Inflammatory macrophage treated with lipopolysaccharide for 1 hour (primary cell): ENCODE data around the gene IKBIP.
"Not testable (repeated sequence)": the region's sequence is repeated elsewhere in the genome, so short reads cannot be mapped to it uniquely, and the experiment has no call there.

Experiments
- DNase-seq, 2 donors: peaks; one replicate each; pipeline ENCODE4 v3.0.0-alpha.2; 2020 to 2022

IKBIP gene

GRCh38 chr12:98644712-98645571 lies at the start of gene IKBIP, which contains the start of gene APAF1:
Gene IKBIP, minus strand, starts transcription at chr12:98644788. Its CDS starts 87 bp downstream, at chr12:98644701.
Gene APAF1, plus strand, starts transcription at chr12:98645290. Its CDS starts 3,070 bp downstream, at chr12:98648360.
- DNase-seq, result peak; percentile 96 to 98

GRCh38 chr12:98691351-98691750 lies 46.8 kb upstream of the IKBIP start:
- peak in 1 of 2 donors; percentile 14 for DNase-seq

GRCh38 chr12:98686603-98687002 lies 42.0 kb upstream of the IKBIP start:
- no peak for DNase-seq

GRCh38 chr12:98684199-98684598 lies 39.6 kb upstream of the IKBIP start:
- no peak for DNase-seq

GRCh38 chr12:98679611-98680005 lies 35.0 kb upstream of the IKBIP start:
- DNase-seq, result no peak

DNA sequence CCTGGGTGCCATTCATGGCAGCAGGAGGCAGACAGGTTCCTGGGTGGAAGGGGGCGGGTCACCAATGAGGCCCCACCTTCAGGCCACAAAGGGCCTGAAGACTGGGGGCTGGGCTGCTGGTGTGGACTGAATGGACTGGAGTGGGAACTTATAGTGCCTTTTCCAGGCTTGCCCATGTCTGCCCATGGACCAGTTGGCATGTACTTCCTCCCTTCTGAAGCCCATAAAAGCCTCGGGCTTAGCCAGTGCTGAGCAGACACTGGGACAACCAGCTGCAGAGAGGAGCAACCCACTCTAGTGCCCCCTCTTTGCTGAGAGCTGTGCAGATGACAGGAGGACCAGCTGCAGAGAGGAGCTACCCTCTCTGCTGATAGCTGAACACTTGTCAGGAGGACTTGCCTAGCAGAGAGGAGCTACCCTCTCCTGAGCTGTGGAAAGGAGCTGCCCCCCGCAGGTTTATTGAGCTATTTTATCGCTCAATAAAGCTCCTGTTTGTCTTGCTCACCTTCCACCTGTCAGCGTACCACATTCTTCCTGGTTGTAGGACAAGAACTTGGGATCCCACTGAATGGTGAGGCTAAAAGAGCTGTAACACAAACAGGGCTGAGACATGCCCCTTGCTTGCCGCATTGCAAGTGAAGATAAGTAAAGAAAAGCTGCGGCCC lies 34.5 kb upstream of the IKBIP start:
- DNase-seq, result no peak

DNA sequence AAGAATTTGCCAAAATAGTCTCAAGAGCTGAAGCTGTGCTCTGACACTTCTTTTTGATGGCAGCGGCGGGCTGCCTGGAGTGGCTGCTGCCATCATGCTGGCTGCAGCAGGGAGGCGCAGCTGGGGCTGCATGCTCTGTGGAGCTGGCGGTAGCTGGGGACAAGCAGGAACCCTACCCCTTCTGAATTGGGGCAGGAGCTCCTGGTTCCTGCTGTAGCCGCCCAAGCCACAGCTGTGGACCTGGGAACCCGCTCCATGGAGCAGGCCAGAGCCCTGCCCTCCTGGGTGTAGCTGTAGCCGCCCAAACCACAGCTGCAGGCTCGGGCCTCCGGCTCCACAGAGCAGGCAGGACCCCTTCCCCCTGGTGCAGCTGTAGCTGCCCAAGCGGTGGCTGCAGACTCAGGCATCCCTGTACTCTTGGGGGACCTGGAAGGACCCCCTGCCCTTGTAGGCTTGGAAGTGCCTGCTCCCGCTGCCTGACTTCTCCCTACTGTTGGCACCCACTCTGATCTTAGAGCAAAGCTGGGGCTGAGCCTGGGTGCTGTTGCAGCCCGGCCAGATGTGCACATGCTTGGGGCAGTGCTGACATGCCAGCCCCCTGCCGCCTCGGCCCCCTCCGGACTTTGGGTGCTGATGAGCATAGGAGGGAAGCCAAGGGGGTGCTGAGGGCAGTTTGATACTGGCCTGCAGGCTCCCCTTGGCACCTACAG lies 33.8 kb upstream of the IKBIP start:
- no peak for DNase-seq

DNA sequence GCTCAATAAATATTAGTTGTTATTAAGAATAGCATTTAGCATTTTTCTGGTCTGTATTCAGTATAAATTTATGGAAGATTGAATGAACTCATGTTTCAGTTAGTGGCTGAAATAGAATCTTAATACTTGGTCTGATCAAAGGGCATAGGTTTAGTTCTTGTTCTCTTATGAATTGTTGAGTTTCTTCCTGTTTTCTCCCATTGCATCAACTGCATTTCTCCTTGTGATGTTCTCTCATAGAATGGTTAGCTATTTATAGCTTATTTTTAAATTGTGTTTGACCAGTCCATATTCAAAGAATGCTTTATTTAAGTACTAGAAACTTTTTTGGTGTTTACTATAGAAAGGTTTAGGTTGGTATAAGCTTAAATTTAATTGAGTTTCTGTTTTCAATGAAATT lies 30.3 kb upstream of the IKBIP start:
- peak; percentile 25 to 57 for DNase-seq

DNA sequence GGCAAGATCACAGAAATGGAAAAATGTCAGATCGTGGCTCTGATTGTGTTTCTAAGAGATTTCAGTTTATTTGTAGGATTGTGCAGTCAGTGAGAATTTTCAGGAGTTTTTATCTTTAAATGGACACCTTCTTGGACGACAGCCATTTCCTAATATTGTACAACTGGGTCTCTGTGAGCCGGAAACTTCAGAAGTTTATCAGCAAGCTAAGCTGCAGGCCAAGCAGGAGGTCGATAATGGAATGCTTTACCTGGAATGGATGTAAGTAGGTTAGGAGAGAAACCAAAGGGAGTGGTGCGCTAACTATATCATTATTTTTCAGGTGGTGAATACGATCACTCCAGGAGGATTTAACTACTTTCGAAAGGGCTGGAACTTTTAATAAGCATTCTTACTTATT lies 26.9 kb upstream of the IKBIP start:
- no peak for DNase-seq

- no peak for DNase-seq
Measured at GRCh38 chr12:98669751-98670150, 25.2 kb upstream of the IKBIP start.

- DNase-seq, result no peak
Measured at GRCh38 chr12:98660521-98660920, 15.9 kb upstream of the IKBIP start.

- no peak for DNase-seq
Measured at GRCh38 chr12:98656289-98657101, 11.9 kb upstream of the IKBIP start.

DNA sequence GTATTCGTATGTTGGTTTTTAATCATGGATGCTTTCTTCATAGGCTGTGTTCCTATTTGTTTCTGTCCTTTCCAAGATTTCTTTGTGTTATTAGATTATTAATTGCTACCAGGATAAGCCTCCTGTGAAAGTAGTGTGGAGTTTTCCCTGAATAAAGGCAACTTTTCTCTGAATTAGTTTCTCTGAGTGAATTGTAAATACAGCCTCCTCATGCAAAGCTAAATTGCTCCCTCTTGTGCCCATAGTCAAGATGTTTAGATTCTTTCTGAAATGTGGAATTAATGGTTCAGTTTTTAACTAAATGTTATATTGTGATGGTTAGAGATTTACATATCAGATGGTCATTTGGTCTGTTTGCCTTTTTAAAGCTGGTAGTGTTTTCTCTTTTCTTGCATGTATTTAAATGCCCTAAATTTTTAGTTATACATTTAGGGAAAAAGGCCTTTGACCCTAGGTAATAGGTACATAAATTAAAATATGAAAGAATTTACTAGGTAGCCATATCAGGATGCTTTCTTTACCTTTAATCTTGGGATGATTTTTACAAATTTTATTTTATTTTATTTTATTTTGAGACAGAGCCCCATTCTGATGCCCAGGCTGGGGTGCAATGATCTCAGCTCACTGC lies 9.4 kb upstream of the IKBIP start:
- DNase-seq, result peak; percentile 49 to 74

DNA sequence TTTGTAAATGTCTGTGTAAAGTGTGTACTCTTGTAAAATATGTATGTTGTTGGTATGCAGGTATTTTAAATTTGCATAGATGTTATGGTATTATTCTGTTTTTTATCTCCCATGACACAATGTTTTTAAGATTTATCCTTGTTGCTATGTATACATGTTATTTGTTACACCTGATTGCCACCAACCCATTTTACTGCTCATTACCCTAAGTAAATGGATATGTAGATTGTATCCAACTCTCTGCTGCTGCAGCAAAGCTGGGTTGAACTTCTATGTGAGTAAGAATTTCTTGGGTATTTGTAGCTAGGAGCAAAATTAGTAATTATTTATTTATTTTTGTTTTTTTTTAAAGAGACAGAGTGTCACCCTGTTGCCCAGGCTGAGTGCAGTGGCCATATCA lies 6.7 kb upstream of the IKBIP start:
- DNase-seq, result no peak

DNA sequence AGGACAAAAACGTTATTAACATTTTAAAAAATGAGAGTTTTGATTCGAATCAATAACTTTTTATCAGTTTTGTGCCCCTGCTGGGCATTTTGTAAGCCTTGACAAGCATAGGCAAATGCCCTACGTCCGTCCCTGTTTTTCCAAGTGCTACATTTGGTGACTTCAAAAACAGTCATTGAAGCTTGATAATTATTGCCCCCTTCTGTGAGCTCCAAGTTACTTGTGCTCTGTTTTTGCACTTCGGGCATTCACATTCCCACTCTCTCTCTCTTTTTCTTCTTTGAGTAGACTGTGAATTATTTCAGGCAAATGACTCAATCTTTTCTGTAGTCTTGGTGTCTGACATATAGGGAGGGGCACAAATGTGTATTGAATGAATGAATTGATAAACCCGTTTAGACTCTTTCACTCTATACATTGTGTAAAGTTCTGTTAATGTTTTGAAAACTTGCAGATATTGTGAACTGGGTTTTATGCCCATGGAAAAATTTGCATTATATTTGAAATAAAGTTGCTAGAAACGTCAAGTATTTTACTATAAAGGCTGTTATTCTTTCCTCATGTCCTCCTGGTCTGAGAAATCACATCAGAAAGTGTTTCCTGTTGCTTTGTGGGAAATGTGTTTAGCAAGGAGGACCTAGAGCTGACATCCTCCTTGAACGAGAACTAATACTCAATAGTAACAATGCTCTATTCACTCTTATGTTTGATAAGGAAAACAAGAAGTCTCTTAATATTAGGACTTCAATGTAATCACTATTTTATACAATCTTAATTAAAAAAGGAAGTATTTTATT lies 1.9 kb upstream of the IKBIP start:
- peak; percentile 30 to 53 for DNase-seq

DNA sequence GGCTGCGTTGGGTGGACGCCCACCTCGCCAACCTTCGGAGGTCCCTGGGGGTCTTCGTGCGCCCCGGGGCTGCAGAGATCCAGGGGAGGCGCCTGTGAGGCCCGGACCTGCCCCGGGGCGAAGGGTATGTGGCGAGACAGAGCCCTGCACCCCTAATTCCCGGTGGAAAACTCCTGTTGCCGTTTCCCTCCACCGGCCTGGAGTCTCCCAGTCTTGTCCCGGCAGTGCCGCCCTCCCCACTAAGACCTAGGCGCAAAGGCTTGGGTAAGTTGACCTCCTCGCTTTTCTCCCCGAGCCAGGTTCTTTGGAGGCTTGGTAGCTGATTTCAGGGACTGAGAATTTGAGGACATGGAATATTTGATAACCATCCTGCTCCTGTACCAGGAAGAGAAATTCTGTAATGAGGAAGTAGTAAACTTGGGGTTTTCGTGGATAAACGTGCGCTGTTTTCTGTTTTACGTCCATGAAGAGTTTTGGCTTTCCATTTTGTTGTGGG lies 1.0 kb upstream of the IKBIP start:
- DNase-seq, result peak; percentile 35 to 46

- DNase-seq, result no peak
Measured at GRCh38 chr12:98644433-98644711, 216 bp downstream of the IKBIP start.

- not testable (repeated sequence) for DNase-seq
Measured at GRCh38 chr12:98642801-98643200, 1.8 kb downstream of the IKBIP start.

DNA sequence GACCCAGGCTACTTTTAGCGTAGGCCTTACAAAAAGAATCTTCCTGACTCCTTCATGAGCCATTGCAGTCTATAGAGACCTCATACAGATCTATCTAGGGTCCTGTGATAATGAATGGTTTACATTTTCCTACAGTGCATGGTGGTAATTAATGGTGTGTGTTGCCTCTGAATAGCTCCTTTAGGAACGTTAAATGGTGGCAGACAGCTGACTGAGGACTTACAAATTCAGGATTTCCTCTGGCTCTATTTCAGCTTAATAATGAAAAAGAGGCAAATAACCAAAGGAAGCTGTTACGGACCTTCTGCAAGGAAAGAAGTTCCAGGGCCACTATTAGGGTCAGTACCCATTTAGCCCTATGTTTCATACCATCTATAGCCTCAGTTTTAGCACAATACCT lies 5.1 kb downstream of the IKBIP start:
- no peak for DNase-seq

GRCh38 chr12:98638009-98638408 lies 6.6 kb downstream of the IKBIP start:
- DNase-seq, result no peak

- no peak for DNase-seq
Measured at GRCh38 chr12:98637068-98637467, 7.5 kb downstream of the IKBIP start.
